Measurements from ENCODE around the gene PAWR.

Gene PAWR

GRCh38 chr12:79690638-79691510, at the start of gene PAWR:
Gene PAWR, minus strand, starts transcription at chr12:79690964. Its CDS starts 720 bp downstream, at chr12:79690244.
- peak; percentile 40 for TF ChIP-seq CTCF (IDR thresholded peaks at IDR 0.05)
- TF ChIP-seq ZFX (IDR thresholded peaks at IDR 0.05; ENCODE audit: borderline replicate concordance) = no peak
- peak within 1 kb of the TSS; percentile 98 for H3K27ac ChIP-seq

- no peak overlapping the region for H3K27ac ChIP-seq
- peak; percentile 96 for TF ChIP-seq CTCF (IDR thresholded peaks at IDR 0.05)
- no peak for TF ChIP-seq ZFX (IDR thresholded peaks at IDR 0.05; ENCODE audit: borderline replicate concordance)
Observed at GRCh38 chr12:79737875-79738718, 47.3 kb upstream of the PAWR start.

- TF ChIP-seq CTCF (IDR thresholded peaks at IDR 0.05) (no peak), ZFX (IDR thresholded peaks at IDR 0.05; ENCODE audit: borderline replicate concordance) (no peak)
- no peak overlapping the region for H3K27ac ChIP-seq
Observed at GRCh38 chr12:79732638-79733037, 41.9 kb upstream of the PAWR start.

- H3K27ac ChIP-seq = no peak overlapping the region
- TF ChIP-seq CTCF (IDR thresholded peaks at IDR 0.05) = no peak
- TF ChIP-seq ZFX (IDR thresholded peaks at IDR 0.05; ENCODE audit: borderline replicate concordance) = no peak
Observed at GRCh38 chr12:79725987-79726386, 35.2 kb upstream of the PAWR start.

GRCh38 chr12:79717006-79717405, 26.2 kb upstream of the PAWR start:
- H3K27ac ChIP-seq = no peak overlapping the region
- TF ChIP-seq CTCF (IDR thresholded peaks at IDR 0.05) (no peak), ZFX (IDR thresholded peaks at IDR 0.05; ENCODE audit: borderline replicate concordance) (no peak)

- TF ChIP-seq CTCF (IDR thresholded peaks at IDR 0.05) = no peak
- H3K27ac ChIP-seq = no peak overlapping the region
Observed at GRCh38 chr12:79715308-79715707, 24.5 kb upstream of the PAWR start.

All from 22Rv1 (cell line).